AG09309 (cell line): Measurements from ENCODE around the gene ZNF311.
"Not testable (repeated sequence)": the region's sequence is repeated elsewhere in the genome, so short reads cannot be mapped to it uniquely, and the experiment has no call there.

Experiments used
- DNase-seq: peaks from one replicate; pipeline ENCODE4 v3.0.0-alpha.2; 2010; ENCODE audit warnings: low read depth
- H3K4me3 ChIP-seq: 2 replicates; pipeline ENCODE4 v1.5.1; 2011; ENCODE audit warnings: mild to moderate bottlenecking, low read depth, low read length, moderate library complexity; ENCODE audit not compliant: control insufficient read depth
- TF ChIP-seq, protein P1 (sequence below): IDR thresholded peaks from 2 replicates; pipeline ENCODE4 v1.5.1; 2011; ENCODE audit warnings: mild to moderate bottlenecking, low read depth, low read length, inconsistent platforms; ENCODE audit not compliant: insufficient read depth, control insufficient read depth; ENCODE audit errors: missing control alignments

Gene ZNF311

DNA sequence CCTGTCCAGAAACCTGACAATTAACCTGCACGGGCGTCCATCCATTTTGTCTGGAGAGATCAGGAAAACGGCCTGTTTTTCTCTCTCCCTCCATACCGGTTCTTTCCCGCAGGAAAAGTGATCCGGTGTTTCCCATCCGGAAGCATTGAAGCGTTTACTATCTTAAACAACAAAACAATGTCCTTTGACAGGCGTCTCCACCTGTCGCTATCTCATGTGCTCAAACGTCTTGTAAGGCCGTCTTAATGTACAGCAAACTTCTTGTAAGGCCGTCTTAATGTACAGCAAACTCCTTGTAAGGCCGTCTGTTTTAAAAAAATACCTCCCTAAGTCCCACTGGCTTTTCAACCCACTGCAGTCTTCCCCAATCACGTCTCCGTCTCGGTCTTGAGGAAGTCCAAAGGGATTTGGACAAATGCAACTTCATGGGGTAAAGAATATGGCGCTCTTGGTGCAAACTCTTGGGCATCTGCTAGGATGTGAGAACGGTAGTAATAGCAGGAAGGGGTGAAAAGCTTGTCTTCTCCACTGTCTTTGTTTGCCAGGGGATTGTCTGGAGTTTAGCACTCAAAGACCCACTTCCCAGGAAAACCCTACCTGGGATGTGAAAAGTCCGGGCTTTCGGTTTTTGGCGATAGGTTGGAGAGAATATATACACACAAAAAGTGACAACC, 51.4 kb downstream of the ZNF311 start:
- TF ChIP-seq, protein P1, sequence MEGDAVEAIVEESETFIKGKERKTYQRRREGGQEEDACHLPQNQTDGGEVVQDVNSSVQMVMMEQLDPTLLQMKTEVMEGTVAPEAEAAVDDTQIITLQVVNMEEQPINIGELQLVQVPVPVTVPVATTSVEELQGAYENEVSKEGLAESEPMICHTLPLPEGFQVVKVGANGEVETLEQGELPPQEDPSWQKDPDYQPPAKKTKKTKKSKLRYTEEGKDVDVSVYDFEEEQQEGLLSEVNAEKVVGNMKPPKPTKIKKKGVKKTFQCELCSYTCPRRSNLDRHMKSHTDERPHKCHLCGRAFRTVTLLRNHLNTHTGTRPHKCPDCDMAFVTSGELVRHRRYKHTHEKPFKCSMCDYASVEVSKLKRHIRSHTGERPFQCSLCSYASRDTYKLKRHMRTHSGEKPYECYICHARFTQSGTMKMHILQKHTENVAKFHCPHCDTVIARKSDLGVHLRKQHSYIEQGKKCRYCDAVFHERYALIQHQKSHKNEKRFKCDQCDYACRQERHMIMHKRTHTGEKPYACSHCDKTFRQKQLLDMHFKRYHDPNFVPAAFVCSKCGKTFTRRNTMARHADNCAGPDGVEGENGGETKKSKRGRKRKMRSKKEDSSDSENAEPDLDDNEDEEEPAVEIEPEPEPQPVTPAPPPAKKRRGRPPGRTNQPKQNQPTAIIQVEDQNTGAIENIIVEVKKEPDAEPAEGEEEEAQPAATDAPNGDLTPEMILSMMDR = no peak
- no peak for DNase-seq
- peak overlapping the region; percentile 55 for H3K4me3 ChIP-seq

DNA sequence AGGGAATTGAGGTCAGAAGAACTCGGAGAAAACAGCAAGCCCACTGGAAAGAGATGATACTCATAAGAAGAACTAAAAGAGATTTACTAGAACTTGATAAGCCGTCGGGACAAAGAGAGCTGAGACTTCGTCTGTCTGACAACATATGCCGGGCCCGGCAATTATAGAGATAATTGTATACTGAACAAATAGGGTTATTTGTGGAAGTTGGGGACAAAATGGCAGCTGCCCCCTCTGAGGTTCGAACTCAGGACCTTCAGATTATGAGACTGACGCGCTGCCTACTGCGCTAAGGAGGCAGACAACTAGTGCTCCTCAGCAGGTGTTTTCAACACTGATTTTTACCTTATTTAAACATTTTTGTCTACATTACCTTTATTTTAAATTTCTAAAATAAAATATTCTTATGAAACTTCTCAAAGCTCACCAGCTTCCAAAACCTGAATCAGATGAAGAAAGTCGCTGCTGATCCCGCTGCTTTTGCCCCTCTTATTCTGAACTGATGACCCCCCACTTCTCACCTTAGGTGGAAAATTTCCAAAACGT, 52.0 kb downstream of the ZNF311 start:
- TF ChIP-seq, protein P1 = no peak
- peak overlapping the region; percentile 55 for H3K4me3 ChIP-seq
- no peak for DNase-seq

DNA sequence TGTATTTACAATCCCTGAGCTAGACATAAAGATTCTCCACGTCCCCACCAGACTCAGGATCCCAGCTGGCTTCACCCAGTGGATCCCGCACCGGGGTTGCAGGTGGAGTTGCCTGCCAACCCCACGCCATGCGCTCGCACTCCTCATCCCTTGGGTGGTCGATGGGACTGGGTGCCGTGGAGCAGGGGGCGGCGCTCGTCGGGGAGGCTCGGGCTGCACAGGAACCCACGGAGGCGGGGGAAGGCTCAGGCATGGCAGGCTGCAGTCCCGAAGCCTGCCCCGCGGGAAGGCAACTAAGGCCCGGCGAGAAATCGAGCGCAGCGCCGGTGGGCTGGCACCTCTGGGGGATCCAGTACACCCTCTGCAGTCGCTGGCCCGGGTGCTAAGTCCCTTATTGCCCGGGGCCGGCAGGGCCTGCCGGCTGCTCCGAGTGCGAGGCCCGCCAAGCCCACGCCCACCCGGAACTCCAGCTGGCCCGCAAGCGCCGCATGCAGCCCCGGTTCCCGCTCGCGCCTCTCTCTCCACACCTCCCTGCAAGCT, 55.4 kb downstream of the ZNF311 start:
- H3K4me3 ChIP-seq, DNase-seq: not testable (repeated sequence)

DNA sequence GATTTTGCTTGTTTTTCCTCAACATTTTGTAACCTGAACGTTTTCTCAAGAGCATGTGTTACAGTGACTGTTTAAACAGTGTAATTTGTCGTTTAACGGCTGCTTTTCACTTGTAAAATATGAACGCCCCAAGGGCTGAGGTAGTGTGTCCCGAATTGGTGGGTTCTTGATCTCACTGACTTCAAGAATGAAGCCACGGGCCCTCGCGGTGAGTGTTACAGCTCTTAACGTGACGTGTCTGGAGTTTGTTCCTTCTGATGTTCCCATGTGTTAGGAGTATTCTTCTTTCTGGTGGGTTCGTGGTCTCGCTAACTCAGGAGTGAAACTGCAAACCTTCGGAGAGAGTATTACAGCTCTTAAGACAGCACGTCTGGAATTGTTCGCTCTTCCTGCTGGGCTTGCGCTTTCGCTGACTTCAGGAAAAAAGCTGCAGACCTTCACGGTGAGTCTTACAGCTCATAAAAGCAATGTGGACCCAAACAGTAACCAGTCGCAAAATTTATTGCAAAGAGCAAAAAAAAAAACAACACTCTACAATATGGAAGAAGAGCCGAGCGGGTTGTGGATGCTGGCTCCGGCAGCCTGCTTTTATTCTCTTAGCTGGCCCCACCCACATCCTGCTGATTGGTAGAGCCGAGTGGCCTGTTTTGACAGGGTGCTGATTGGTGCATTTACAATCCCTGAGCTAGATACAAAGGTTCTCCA, 56.2 kb downstream of the ZNF311 start:
- DNase-seq = no peak
- no peak overlapping the region for H3K4me3 ChIP-seq
- TF ChIP-seq, protein P1 = no peak

DNA sequence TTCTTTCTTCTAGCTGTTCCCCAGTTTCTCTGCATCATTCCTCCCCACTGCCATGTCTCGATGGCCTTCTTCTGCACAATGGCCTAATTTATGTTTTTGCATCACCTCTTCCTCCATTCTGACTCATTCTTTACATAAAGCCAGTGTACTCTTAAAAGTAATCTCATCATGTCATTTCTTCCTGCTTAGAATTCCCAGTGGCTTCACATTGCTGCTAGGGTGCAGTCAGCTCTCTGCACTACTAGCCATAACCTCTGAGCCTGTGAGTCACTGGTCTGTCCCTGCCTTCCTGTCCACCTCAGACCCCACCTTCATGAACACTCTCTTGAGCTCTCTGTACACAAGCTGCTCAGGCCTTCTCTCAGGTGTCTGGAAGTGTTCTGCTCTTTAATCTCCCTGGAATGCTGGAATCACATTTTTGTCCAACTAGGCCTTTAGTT, 57.3 kb downstream of the ZNF311 start:
- H3K4me3 ChIP-seq = no peak overlapping the region
- DNase-seq = no peak

DNA sequence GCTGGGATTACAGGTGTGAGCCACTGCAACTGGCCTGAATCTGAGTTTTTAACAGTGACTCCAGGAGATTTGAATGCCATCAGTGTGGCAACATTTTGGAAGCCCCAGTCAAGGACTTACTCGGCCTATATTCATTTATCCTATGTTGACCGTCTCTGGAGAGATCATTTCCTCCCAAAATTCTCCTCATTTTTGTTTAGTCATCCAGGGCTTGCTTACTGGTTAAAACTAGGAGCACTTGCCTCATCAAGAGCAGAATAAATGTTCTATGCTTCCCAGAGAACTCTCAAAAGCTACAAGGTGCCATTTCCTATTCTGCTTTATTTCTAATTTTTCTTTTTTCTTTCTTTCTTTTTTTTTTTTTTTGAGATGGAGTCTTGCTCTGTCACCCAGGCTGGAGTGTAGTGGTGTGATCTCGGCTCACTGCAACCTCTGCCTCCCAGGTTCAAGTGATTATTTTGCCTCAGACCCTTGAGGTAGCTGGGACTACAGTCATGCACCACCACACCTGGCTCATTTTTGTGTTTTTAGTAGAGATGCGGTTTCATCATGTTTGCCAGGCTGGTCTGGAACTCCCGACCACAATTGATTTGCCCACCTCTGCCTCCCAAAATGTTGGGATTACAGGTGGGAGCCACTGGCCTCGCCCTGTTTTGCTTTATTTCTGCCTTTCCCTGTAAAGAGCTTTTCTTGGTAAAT, 57.9 kb downstream of the ZNF311 start:
- DNase-seq = no peak
- TF ChIP-seq, protein P1 = no peak
- H3K4me3 ChIP-seq = no peak overlapping the region

More for the DNA sequence above, 57.3 kb downstream of the ZNF311 start:
- TF ChIP-seq, protein P1 = no peak
